GM19351 (cell line): ENCODE data around the gene BCKDHB.

Experiments used
- ATAC-seq: cut with Tn5 transposase; IDR thresholded peaks from one replicate; pipeline ENCODE4 v1.9.1; 2021; ENCODE audit warnings: mild to moderate bottlenecking, moderate library complexity; ENCODE audit not compliant: unreplicated experiment

The BCKDHB gene

DNA sequence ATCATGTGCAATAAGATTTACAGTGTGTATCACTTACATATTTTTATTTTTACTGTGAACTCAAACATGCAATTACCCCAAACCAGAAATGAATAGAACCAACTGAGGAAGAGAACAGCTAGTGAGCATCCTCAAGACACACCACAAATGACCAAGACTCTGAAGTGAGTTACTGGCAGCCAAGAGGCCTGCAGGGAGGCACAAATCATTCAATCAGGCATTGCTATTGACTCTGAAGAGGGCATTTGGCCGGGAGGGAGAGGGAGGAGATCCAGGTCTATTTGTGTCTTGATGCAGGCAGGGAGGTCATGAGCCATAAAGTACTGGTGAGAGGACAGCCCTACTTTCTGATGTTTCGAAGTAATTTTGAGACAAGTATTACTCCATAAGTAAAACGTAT, 257.7 kb downstream of the BCKDHB start:
- ATAC-seq = no peak

DNA sequence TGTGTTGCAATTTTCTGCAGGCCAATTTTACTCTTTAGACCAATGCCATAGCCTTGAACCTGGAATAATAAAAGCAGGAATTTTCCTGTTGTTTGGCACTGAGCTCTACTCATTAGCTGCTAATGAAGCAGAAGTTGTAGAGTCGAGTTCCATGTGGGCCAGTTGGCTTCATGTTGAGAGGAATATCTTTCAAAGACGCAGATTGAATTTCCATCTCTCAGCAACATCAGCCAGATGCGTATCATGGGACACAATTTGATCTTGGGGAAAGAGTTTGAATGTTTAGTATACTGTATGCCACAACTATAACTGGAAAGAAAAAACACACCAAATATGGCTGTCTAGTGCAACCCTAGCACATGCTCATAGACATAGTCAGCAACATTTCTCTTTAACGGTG, 259.6 kb downstream of the BCKDHB start:
- no peak for ATAC-seq

DNA sequence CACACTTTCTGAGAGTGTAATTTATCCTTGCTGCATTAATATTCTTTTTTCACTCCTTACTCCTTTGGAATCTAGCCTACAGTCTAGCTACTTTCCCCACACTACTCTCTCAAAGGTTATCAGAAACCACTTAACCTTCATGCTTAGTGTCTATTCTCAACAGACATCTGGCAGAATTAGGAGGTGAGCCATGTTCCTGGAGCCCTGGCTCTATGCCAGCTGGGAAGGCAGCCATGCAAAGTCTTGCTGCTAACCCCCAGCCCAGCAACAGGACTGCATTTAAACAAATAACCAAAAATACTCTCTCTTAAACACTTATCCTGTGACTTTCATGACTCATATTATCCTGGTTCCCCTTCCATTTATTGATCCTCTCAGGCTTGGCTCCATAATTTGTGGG, 260.2 kb downstream of the BCKDHB start:
- ATAC-seq = no peak

DNA sequence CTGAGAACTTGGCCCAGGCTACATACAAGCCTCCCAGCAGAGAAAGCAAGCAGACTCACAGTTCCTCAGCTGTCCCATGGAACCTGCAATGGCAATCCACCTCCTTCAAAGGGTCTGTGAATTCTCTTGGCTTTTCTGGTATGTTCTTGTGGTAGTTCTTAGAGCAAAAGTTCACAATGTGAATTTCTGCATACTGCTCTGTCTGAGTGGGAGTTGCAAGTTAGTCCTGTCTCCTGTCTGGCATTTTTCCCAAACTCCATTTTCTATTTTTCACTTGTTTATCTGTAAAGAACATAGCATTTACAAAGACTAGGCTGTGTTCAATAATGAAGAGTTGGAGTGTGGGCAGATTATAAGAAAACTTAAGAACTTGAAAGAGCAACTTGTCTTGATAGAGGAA, 269.9 kb downstream of the BCKDHB start:
- ATAC-seq = no peak

DNA sequence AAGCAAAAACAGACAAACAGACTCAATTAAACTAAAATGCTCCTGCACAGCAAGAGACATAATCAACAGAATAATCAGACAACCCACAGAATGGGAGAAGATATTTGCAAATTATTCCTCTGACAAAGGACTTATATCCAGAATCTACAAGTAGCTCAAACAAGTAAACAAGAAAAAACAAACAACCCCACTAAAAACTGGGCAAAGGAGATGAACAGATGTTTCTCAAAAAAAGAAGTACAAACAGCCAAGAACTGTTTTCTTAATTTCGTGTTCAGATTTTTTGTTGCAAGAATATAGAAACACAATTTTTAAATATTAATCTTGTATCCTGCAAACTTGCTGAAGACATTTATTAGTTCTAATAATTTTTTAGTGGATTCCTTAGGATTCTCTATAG, 274.1 kb downstream of the BCKDHB start:
- ATAC-seq = no peak

DNA sequence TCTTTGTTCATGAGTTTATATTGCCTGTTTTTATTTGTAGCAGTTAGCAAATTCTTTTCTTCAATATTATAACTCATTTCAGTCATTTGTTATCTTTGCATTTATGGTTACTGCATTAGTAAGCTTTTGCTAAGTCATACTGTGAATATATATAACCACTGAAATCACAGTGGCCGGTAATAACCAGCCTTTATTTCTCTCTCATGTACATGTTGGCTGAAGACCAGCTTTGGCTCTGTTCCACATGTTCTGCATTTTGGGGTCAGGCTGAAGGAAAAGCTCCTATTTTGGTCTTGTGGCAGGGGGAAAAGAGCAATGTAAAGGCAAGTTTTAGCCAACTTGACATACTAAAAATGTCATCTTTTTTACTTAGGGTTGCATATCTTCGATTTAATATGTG, 276.3 kb downstream of the BCKDHB start:
- peak; percentile 67 for ATAC-seq

DNA sequence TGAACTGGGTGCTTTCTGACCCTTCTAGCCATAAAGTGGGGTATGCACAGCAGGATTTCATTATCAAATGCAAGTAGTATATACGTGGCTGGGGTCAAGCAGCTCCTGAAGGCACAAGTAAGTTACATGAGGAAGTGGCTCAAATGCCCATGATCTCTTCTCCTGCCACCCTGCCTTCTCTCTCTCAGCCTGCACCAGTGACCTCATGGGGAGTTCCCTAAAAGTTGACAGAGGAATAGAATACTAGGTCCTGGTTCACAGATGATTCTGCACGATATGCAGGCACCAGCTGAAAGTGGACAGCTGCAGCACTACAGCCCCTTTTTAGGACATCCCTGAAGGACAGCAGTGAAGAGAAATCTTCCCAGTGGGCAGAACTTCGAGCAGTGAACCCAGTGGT, 282.0 kb downstream of the BCKDHB start:
- ATAC-seq = peak; percentile 71
